Muscle layer of duodenum (tissue), 2 donors: Measurements from ENCODE around the gene ZNF155.

ENCODE experiments used
- H3K27ac ChIP-seq: one replicate; pipeline ENCODE4 v1.7.0; 2013; ENCODE audit warnings: mild to moderate bottlenecking, low read length
- H3K27me3 ChIP-seq: one replicate; pipeline ENCODE4 v1.7.0; 2013; ENCODE audit warnings: low read depth, mild to moderate bottlenecking, control low read depth, low read length
- H3K36me3 ChIP-seq, 2 donors: one replicate each; pipeline ENCODE4 v1.7.0; 2013; ENCODE audit warnings: low read length in 2 of 2, control low read depth in 1 of 2, mild to moderate bottlenecking in 1 of 2; ENCODE audit not compliant: insufficient read depth in 2 of 2, control insufficient read depth in 1 of 2
- H3K4me1 ChIP-seq, 2 donors: one replicate each; pipeline ENCODE4 v1.7.0; 2013; ENCODE audit warnings: low read length in 2 of 2, mild to moderate bottlenecking in 2 of 2, control low read depth in 1 of 2, moderate library complexity in 1 of 2; ENCODE audit not compliant: insufficient read depth in 2 of 2, control insufficient read depth in 1 of 2
- H3K4me3 ChIP-seq, 2 donors: one replicate each; pipeline ENCODE4 v1.7.0; 2013; ENCODE audit warnings: low read length in 2 of 2, low read depth in 1 of 2, mild to moderate bottlenecking in 1 of 2
- H3K9me3 ChIP-seq, 2 donors: one replicate each; pipeline ENCODE4 v1.7.0; 2013; ENCODE audit warnings: low read length in 2 of 2, control low read depth in 1 of 2, mild to moderate bottlenecking in 1 of 2; ENCODE audit not compliant: control insufficient read depth in 1 of 2
- donor health status: healthy.

Gene ZNF155

DNA sequence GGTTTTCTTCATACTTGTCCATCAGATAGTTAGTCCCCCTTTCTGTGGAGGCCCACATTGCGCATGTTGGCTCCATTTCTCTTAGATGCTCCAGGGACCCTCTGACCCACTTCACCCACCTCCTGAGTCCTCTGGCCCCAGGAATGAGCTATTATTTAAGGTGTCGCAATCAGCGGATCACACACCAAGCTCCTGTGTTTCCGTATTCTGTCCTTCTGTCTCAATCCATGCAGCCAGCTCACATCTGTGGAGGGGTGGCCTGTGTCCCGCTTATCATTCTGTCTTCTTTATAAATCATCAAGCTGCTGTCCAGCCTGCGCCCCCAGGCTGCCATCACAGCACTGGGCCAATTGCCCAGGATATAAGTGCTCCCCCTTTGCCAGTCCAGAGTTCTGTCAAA lies 23.5 kb downstream of the ZNF155 start:
- peak overlapping the region in 1 of 2 donors; percentile 47 for H3K4me3 ChIP-seq
- peaks cover 58 to 59% of the 10 kb centered on the region in 2 donors for H3K9me3 ChIP-seq
- H3K27ac ChIP-seq: no peak overlapping the region
- no peaks in the 10 kb centered on the region for H3K27me3 ChIP-seq
- H3K36me3 ChIP-seq: peaks cover 48 to 70% of the 10 kb centered on the region in 2 donors
- H3K4me1 ChIP-seq: peaks cover 0 to 9% of the 10 kb centered on the region in 2 donors

- Histone ChIP-seq H3K36me3 (peaks cover 48 to 77% of the 10 kb centered on the region in 2 donors), H3K4me1 (no peaks in the 10 kb centered on the region), H3K4me3 (peak overlapping the region; percentile 27 to 31), H3K27me3 (no peaks in the 10 kb centered on the region), H3K27ac (no peak overlapping the region), H3K9me3 (peaks cover 63 to 71% of the 10 kb centered on the region in 2 donors)
These were observed 26.5 kb downstream of the ZNF155 start for GRCh38 chr19:44010468-44010867.

- no peaks in the 10 kb centered on the region for H3K27me3 ChIP-seq
- H3K9me3 ChIP-seq: peaks cover 0 to 12% of the 10 kb centered on the region in 2 donors
- no peaks in the 10 kb centered on the region for H3K36me3 ChIP-seq
- no peak overlapping the region for H3K27ac ChIP-seq
- no peaks in the 10 kb centered on the region for H3K4me1 ChIP-seq
- H3K4me3 ChIP-seq: no peak overlapping the region
These were observed 35.5 kb downstream of the ZNF155 start for GRCh38 chr19:44019498-44019897.

DNA sequence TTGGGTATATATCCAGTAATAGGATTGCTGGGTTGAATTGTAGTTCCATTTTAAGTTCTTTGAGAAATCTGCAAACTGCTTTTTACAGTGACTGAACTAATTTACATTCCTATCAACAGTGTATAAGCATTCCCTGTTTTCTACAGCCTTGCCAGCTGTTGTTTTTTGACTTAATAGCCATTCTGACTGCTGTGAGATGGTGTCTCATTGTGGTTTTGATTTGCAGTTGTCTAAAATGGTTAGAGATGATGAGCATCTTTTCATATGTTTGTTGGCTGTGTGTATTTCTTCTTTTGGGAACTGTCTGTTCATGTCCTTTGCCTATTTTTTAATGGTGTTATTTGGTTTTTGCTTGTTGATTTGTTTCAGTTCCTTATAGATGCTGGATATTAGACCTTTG lies 37.2 kb downstream of the ZNF155 start:
- Histone ChIP-seq H3K27me3 (no peaks in the 10 kb centered on the region), H3K36me3 (no peaks in the 10 kb centered on the region), H3K27ac (no peak overlapping the region), H3K4me1 (peaks cover 0 to 6% of the 10 kb centered on the region in 2 donors), H3K9me3 (peaks cover 0 to 8% of the 10 kb centered on the region in 2 donors), H3K4me3 (no peak overlapping the region)

DNA sequence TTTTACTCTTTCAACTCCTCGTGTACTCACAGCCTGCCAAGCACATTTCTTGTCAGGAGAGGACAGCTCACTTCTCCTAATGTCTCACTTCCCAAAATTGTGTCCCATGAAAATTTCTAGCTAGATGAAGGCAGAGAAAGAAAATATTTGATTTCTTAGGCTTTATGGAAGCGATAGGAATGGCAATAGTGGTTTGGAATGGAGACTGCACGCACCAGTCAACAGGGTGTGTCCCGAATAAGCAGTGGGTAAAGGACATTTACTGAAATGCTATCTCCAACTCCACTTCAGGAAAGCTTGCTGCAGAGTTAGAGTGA lies 40.9 kb downstream of the ZNF155 start:
- no peak overlapping the region for H3K27ac ChIP-seq

DNA sequence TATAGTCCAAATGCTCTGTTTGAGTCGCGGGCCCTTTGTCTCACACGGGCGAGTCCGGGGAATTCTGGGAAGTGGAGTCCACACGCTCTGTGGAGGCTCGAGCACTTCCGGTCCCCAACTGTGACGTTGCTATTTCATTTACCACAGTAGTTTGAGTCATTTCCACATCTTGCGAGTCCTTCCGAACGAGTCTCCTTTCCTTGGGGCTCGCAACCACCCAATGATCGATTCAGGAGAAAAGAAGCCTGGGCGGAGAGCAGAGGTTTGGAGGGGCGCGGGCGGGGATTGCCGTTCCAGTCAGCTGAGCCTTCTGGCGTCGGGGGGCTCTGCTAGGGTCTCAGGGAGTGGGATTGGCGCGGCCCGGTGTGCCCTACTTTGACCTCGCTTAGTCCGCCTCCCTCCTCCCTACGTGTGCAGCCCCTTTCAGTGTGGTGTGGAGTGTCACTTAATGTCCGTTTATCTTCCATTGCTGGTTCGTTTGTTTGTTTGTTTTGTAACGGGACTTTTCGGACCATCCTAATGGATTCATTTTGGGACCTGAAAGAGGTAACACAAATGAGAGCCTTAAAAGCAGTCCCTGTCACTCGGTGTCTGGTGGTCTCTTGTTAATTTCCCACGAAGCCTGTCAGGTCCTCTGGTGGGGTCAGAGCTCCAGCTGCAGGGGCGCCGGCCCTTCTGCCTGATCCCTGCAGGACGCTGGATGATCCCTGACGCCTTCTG lies 41.4 kb downstream of the ZNF155 start, which contains the start of gene ZNF222:
Gene ZNF222, plus strand, starts transcription at position 163 of the 720 bp plus-strand sequence. Its CDS starts 58 bp downstream, at position 221.
- H3K27ac ChIP-seq: peak within 1 kb of the TSS; percentile 35
- H3K4me3 ChIP-seq: peak within 1 kb of the TSS; percentile 84 to 94
- no peaks in the 10 kb centered on the region for H3K27me3 ChIP-seq
- peaks cover 14 to 34% of the 10 kb centered on the region in 2 donors for H3K9me3 ChIP-seq
- H3K4me1 ChIP-seq: peaks cover 0 to 7% of the 10 kb centered on the region in 2 donors
- peaks cover 19 to 39% of the 10 kb centered on the region in 2 donors for H3K36me3 ChIP-seq

More for the DNA sequence above, 40.9 kb downstream of the ZNF155 start:
- H3K27me3 ChIP-seq: no peaks in the 10 kb centered on the region
- peak overlapping the region; percentile 84 to 94 for H3K4me3 ChIP-seq
- H3K4me1 ChIP-seq: peaks cover 0 to 7% of the 10 kb centered on the region in 2 donors
- peaks cover 18 to 34% of the 10 kb centered on the region in 2 donors for H3K36me3 ChIP-seq
- H3K9me3 ChIP-seq: peaks cover 9 to 28% of the 10 kb centered on the region in 2 donors

DNA sequence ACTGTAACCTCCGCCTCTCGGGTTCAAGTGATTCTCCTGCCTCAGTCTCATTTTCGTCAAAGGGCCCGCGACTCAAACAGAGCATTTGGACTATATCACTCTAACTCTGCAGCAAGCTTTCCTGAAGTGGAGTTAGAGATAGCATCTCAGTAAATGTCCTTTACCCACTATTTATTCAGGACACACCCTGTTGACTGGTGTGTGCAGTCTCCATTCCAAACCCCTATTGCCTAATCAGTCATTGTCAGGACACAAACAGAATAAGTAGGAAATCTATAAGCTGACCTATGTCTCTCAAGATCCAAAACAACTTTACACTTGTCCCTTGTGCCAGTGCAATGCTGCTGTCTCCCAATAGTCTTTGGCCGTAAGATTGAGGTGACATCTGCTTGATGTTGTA lies 42.6 kb downstream of the ZNF155 start:
- peak overlapping the region in 1 of 2 donors; percentile 52 for H3K4me3 ChIP-seq
- no peak overlapping the region for H3K27ac ChIP-seq
- peaks cover 25 to 51% of the 10 kb centered on the region in 2 donors for H3K36me3 ChIP-seq
- H3K27me3 ChIP-seq: no peaks in the 10 kb centered on the region
- peaks cover 22 to 44% of the 10 kb centered on the region in 2 donors for H3K9me3 ChIP-seq
- peaks cover 0 to 7% of the 10 kb centered on the region in 2 donors for H3K4me1 ChIP-seq

- H3K36me3 ChIP-seq: peaks cover 30 to 66% of the 10 kb centered on the region in 2 donors
- no peak overlapping the region for H3K27ac ChIP-seq
- peaks cover 57 to 88% of the 10 kb centered on the region in 2 donors for H3K9me3 ChIP-seq
- H3K4me1 ChIP-seq: no peaks in the 10 kb centered on the region
- no peaks in the 10 kb centered on the region for H3K27me3 ChIP-seq
- peak overlapping the region; percentile 13 to 50 for H3K4me3 ChIP-seq
These were observed 48.1 kb downstream of the ZNF155 start for GRCh38 chr19:44032001-44032610.

GRCh38 chr19:44042147-44042546 lies 58.2 kb downstream of the ZNF155 start:
- Histone ChIP-seq H3K4me3 (no peak overlapping the region), H3K4me1 (no peaks in the 10 kb centered on the region), H3K36me3 (no peaks in the 10 kb centered on the region), H3K27ac (no peak overlapping the region), H3K9me3 (peaks cover 5 to 37% of the 10 kb centered on the region in 2 donors), H3K27me3 (no peaks in the 10 kb centered on the region)
